Renal cortex interstitium (tissue), 11 donors: Measurements from ENCODE around the gene UBR2. TPM values are rescaled to one million over a fixed set of nuclear protein-coding genes. Genes with fewer than 3 reads are reported as not detected.
"Not testable (repeated sequence)": the region's sequence is repeated elsewhere in the genome, so short reads cannot be mapped to it uniquely, and the experiment has no call there.

Source experiments
- DNase-seq, 11 donors: peaks; one replicate each; pipeline ENCODE4 v3.0.0-alpha.2; 2013; ENCODE audit warnings: low read depth in 9 of 11, low spot score in 4 of 11; ENCODE audit errors: extremely low read depth in 1 of 11
- polyA plus RNA-seq, 3 donors: library from polyadenylated mRNA; unstranded; fragments of 120-200 nt; gene quantifications; one replicate each; pipeline ENCODE4 v1.2.1, GENCODE V29; 2013; ENCODE audit not compliant: insufficient read length in 3 of 3

The UBR2 gene
- polyA plus RNA-seq, 3 donors: 25.7 to 29.6 (median 27.9) TPM

- DNase-seq: no peak
Observed at GRCh38 chr6:42598300-42598699, 34.5 kb downstream of the UBR2 start.

GRCh38 chr6:42599558-42599957 is 35.7 kb downstream of the UBR2 start:
- DNase-seq: no peak

- DNase-seq: no peak
Observed at GRCh38 chr6:42604150-42604549, 40.3 kb downstream of the UBR2 start.

- not testable (repeated sequence) for DNase-seq
Observed at GRCh38 chr6:42604699-42605098, 40.9 kb downstream of the UBR2 start.

GRCh38 chr6:42610416-42610815 is 46.6 kb downstream of the UBR2 start:
- DNase-seq: no peak

GRCh38 chr6:42615518-42615917 is 51.7 kb downstream of the UBR2 start:
- no peak for DNase-seq

- DNase-seq: no peak
Observed at GRCh38 chr6:42616716-42617115, 52.9 kb downstream of the UBR2 start.

- no peak for DNase-seq
Observed at GRCh38 chr6:42618105-42618504, 54.3 kb downstream of the UBR2 start.

- DNase-seq: no peak
Observed at GRCh38 chr6:42618686-42619085, 54.9 kb downstream of the UBR2 start.

GRCh38 chr6:42619963-42620362 is 56.1 kb downstream of the UBR2 start:
- no peak for DNase-seq

GRCh38 chr6:42624601-42625000 is 60.8 kb downstream of the UBR2 start:
- DNase-seq: no peak

- no peak for DNase-seq
Observed at GRCh38 chr6:42627044-42627443, 63.2 kb downstream of the UBR2 start.

GRCh38 chr6:42627674-42628073 is 63.8 kb downstream of the UBR2 start:
- no peak for DNase-seq

- DNase-seq: no peak
Observed at GRCh38 chr6:42628604-42629003, 64.8 kb downstream of the UBR2 start.

GRCh38 chr6:42629845-42630244 is 66.0 kb downstream of the UBR2 start:
- no peak for DNase-seq

GRCh38 chr6:42637681-42638080 is 73.9 kb downstream of the UBR2 start:
- no peak for DNase-seq

GRCh38 chr6:42642794-42643193 is 79.0 kb downstream of the UBR2 start:
- DNase-seq: no peak

- no peak for DNase-seq
Observed at GRCh38 chr6:42644211-42644610, 80.4 kb downstream of the UBR2 start.

GRCh38 chr6:42652024-42652746 is 88.4 kb downstream of the UBR2 start:
- peak in 1 of 11 donors; percentile 1 for DNase-seq

GRCh38 chr6:42653851-42654250 is 90.0 kb downstream of the UBR2 start:
- no peak for DNase-seq

GRCh38 chr6:42659806-42660205 is 96.0 kb downstream of the UBR2 start:
- no peak for DNase-seq
